ENCODE results near the gene KANSL1L. TPM values are rescaled to one million over a fixed set of nuclear protein-coding genes. Genes with fewer than 3 reads are reported as not detected.

KANSL1L gene
- total RNA-seq = 3.7 and 6.9 TPM in 2 replicates

DNA sequence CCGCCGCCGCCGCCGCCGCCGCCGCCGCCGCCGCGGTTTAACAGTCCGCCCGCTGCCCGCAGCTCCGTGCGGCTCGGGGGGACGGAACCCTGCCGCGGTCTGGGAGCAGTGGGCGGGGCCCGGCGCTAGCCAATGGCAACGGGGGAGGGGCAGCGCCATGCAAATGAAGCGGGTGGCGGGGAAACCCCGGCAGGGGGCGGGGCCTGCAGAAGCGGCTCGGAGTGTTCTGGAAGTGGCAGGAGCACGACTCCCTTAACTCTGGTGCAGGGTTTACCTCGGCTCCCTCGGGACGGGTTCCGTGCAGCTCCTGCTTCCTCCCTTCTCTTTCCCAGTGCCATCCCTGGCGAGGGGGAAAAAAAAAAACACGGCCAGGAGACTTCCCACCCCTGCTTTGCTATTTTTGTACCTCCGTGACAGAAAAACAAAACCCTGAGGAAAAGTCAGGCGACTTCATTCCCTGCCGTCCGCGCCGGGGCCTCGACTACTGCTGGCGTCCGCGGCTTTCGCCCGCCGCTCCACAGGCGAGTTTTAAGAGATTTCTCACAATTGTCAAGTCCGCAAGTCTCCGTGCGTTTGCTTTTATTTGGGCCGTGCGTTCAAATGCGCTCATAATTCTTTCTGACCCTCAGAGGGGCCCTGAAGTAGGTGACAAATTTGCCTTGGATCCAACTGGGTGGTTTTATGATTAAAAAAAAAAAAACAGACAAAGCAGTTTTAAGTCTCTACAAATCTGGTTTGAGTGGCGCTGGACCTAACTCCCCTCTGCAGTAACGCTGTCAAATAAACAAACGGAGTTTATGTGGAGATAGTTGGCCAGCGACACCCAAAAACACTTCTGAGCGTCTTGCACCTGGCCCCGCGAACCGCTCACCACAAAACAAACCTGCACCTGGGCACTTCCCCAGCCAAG, at the start of gene KANSL1L:
TSS of gene KANSL1L (minus strand) at position 101 of the 910 bp plus-strand sequence. CDS start 16,827 bp downstream, outside the sequence.

DNA sequence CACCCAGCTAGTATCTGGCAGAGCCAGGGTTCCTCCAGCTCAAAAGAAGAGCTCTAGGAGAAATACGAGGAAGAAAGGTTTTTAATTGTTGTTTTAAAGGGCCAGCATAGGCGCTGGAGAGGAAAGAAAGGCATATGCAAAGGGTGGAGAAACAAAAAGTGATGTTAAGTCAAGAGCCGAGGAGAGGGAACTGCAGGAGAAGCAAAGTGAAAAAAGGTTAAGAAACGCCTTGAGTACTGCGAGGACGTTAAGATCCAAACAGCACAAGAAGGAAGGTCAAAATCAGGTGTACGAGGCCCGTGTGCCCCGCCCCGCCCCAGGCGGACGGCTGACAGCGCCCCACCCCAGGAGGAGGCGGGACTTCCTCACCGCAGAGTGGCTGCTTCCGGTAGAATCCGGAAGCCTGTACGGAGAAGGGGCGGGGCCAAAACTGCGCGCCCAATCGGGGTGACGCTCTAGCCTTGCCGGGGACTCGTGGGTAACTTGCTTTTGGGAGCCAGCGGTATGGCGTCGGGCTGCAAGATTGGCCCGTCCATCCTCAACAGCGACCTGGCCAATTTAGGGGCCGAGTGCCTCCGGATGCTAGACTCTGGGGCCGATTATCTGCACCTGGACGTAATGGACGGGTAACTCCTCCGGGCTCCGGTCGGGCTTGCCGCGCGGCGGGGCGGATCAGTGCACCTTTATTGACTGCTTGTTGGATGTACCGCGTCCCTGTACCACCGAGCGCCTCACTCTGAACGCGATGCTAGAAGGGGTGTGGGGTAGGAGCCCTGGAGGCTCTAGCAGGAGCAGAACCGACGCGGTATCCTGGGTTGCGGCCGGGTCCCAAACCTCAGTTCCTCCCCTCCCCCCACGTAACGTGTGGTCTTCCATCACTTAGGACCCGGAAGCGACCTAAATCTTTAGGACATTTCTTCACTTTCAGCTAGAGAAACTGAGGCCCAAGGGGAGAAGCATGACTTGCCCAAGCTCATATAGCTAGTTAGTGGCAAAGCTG, 168.8 kb downstream of the KANSL1L start, which contains the start of gene RPE:
TSS of gene RPE (plus strand) at position 481 of the 1,000 bp plus-strand sequence. CDS start at position 505, 24 bp downstream.

Other genes starting within 250 kb of the KANSL1L start
- 83.5 and 100 TPM in 2 replicates for gene RPE, start 168.8 kb downstream of the KANSL1L start, total RNA-seq
- not detected in 2 replicates for gene ACADL, start 54.0 kb upstream of the KANSL1L start, total RNA-seq
- not detected in 2 replicates for gene MYL1, start 143.8 kb upstream of the KANSL1L start, total RNA-seq